ENCODE results near the gene UQCC2. TPM values are rescaled to one million over a fixed set of nuclear protein-coding genes. Genes with fewer than 3 reads are reported as not detected.
A peak's percentile ranks its signal among the peaks of the same experiment; 100 is the strongest.

UQCC2 gene
- total and polyA plus RNA-seq, 2 of the 4 experiments (the other 2 are of a cell fraction), result 13.8 to 34.5 TPM

DNA sequence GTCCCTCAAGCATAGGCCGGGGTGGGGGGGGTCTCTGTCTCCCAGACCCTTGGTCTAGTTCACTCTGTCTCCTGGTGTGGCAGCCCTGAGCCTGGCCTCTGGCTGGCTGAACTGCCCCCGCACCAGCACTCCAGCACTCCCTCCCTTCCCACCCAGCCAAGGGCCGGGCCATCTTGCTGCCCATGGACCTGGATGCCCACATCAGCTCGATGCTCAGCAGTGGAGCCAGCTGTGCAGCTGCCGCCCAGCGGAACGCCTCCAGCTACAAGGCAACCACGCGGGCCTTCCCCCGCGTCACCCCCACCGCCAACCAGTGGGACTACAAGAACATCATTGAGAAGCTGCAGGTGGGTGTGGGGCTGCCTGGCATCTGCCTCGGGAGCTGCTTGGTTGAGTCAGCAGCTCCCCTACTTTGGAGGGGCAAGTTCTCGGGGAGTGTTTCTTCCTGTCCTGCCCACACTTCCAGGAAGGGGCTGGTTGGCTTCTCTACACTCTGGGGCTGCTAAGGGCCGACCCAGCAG is 28.4 kb downstream of the UQCC2 start:
- no TSS peak for BruUV-seq (replicated peaks)

More for the DNA sequence above, 28.4 kb downstream of the UQCC2 start:
- H2BK120ac ChIP-seq (ENCODE audit: low read depth, low read length), result no peak overlapping the region
- H3K4me2 ChIP-seq (ENCODE audit: low read depth, low read length), result no peak overlapping the region
- no peak overlapping the region for H4K5ac ChIP-seq (ENCODE audit: low read depth, low read length)
- no peak overlapping the region for H2AFZ ChIP-seq (replicated peaks; ENCODE audit: low read length, poor library complexity)
- H3K4me1 ChIP-seq (ENCODE audit: control insufficient read depth, insufficient read depth, low read length), result no peaks in the 10 kb centered on the region
- H2AK5ac ChIP-seq (ENCODE audit: low read depth, low read length), result no peak overlapping the region
- peaks cover 5% of the 10 kb centered on the region for H3K36me3 ChIP-seq (ENCODE audit: control insufficient read depth, insufficient read depth, low read length)
- H3K79me1 ChIP-seq (ENCODE audit: low read depth in 1 of 2, low read length in 2 of 2), result no peaks in the 10 kb centered on the region
- CTCF ChIA-PET, result interaction anchor here (0.9 kb wide), 1 partner anchor 93 kb away, joined by 3 read pairs; no protein-coding TSS in a partner anchor
- no peak overlapping the region for H3K56ac ChIP-seq (ENCODE audit: extremely low read depth, insufficient read depth, low read length)
- no peak overlapping the region for H3K18ac ChIP-seq (ENCODE audit: low read depth, low read length)
- no peaks in the 10 kb centered on the region for H3K9me1 ChIP-seq (ENCODE audit: insufficient read depth, low read length)
- no peak overlapping the region for H3K9ac ChIP-seq (ENCODE audit: low read depth, low read length)
- POLR2A ChIA-PET (ENCODE audit: unreplicated experiment), result interaction anchor here (0.5 kb wide), 1 partner anchor 554 kb away, joined by 3 read pairs; the partner anchor contains the start of gene HMGA1
- ATAC-seq (ENCODE audit: low read depth), result peak; percentile 14; the same call in 1 of the 2 replicates
- DNase-seq, result no peak
- H2BK5ac ChIP-seq (ENCODE audit: low read depth, low read length, poor library complexity, severe bottlenecking), result no peak overlapping the region
- 77% methylated on average over 4 of the region's 15 CpGs; no CpG with 5 or more reads in 1 of the 2 experiments for WGBS, 2 experiments (ENCODE audit: extremely low coverage in 2 of 2, insufficient read length in 1 of 2)
- no peak overlapping the region for H2AK9ac ChIP-seq (replicated peaks; ENCODE audit: low read depth, low read length, poor library complexity)
- dilution Hi-C loops (cut with HindIII; ENCODE audit: low sequenced_read_pairs, unreplicated experiment) (no loop called here), in situ Hi-C loops (cut with MboI; ENCODE audit: low sequenced_read_pairs) (no loop called here), intact Hi-C loops (cut with micrococcal nuclease) (no loop called here)
- H4K20me1 ChIP-seq (ENCODE audit: insufficient read depth, low read length), result no peaks in the 10 kb centered on the region
- no peak overlapping the region for H4K8ac ChIP-seq (ENCODE audit: low read depth in 2 of 2, low read length in 2 of 2)
- H3K4me3 ChIP-seq (ENCODE audit: insufficient read depth, low read depth, low read length), result no peak overlapping the region
- no peak overlapping the region for H2BK20ac ChIP-seq (ENCODE audit: low read depth, low read length)
- H3K4ac ChIP-seq (ENCODE audit: low read depth, low read length), result no peak overlapping the region
- H2BK15ac ChIP-seq (ENCODE audit: low read depth, low read length), result no peak overlapping the region
- H3K23ac ChIP-seq (ENCODE audit: low read depth, low read length), result no peak overlapping the region
- H3K9me3 ChIP-seq (ENCODE audit: control insufficient read depth, insufficient read depth, low read length), result no peaks in the 10 kb centered on the region
- H3K14ac ChIP-seq (replicated peaks; ENCODE audit: low read depth, low read length), result no peak overlapping the region
- no peak for TF ChIP-seq SMC3 (IDR thresholded peaks at IDR 0.05; ENCODE audit: low read depth, low read length)
- no peak for TF ChIP-seq CHD1 (IDR thresholded peaks at IDR 0.05; ENCODE audit: low read depth, low read length)
- TF ChIP-seq RFX5 (IDR thresholded peaks at IDR 0.05; ENCODE audit: low read depth, low read length), result no peak
- TF ChIP-seq BHLHE40 (IDR thresholded peaks at IDR 0.05; ENCODE audit: low read depth, low read length), result no peak
- no peak for TF ChIP-seq RCOR1 (IDR thresholded peaks at IDR 0.05; ENCODE audit: insufficient replicate concordance, low read length)
- no peak for TF ChIP-seq MAZ (IDR thresholded peaks at IDR 0.05; ENCODE audit: borderline replicate concordance, low read depth, low read length)
- TF ChIP-seq NFE2L2 (IDR thresholded peaks at IDR 0.05; ENCODE audit: low read depth, low read length), result no peak
- TF ChIP-seq POLR2A (IDR thresholded peaks at IDR 0.05; ENCODE audit: low read depth, low read length), result no peak
- H4K91ac ChIP-seq (ENCODE audit: insufficient read depth, low read depth, low read length), result no peak overlapping the region
- no peaks in the 10 kb centered on the region for H3K27me3 ChIP-seq (ENCODE audit: control insufficient read depth, insufficient read depth, low read length)
- no peak overlapping the region for H3K27ac ChIP-seq (ENCODE audit: insufficient read depth, low read length)

Data from IMR-90 (cell line).